ENCODE data around the gene CALCOCO2.

The CALCOCO2 gene

DNA sequence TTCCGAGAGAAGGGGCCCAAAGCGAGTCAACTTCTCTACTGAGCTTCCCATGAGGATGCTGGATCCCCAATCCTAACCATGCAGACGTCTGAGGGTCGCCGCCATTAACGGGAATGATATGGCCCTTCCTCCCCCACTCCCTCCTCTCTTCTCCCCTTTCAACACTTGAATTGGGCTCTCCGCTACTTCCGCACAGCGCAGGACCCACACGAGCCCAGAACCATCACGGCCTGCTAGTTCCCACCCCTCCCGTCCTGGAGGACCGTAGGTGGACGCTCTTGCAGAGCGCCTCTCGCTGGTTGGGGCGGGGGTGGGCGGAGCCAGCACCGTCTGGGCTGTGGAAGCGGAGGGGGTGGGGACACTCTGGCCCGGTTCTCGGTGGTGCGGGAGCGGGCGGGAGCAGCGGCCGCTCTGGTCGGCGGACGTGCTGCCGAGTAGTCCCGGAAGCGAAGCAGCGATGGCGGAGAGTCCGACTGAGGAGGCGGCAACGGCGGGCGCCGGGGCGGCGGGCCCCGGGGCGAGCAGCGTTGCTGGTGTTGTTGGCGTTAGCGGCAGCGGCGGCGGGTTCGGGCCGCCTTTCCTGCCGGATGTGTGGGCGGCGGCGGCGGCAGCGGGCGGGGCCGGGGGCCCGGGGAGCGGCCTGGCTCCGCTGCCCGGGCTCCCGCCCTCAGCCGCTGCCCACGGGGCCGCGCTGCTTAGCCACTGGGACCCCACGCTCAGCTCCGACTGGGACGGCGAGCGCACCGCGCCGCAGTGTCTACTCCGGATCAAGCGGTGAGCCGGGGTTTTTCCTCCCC is 77.4 kb downstream of the CALCOCO2 start, which contains the start of gene UBE2Z:
Gene UBE2Z, plus strand, starts transcription at position 361 of the 797 bp plus-strand sequence. Its CDS starts 97 bp downstream, at position 458.
- Mint-ChIP-seq H3K27ac (peak within 1 kb of the TSS; percentile 94), H3K4me1 (peaks cover 40% of the 10 kb centered on the region), H3K36me3 (peaks cover 10% of the 10 kb centered on the region), H3K4me3 (peak within 1 kb of the TSS; percentile 98), H3K9me3 (no peaks in the 10 kb centered on the region), H3K27me3 (no peaks in the 10 kb centered on the region)
- DNase-seq (ENCODE audit: low spot score in 2 of 2): peak; percentile 81 to 88
- ATAC-seq (ENCODE audit: low read depth): peak; percentile 90

DNA sequence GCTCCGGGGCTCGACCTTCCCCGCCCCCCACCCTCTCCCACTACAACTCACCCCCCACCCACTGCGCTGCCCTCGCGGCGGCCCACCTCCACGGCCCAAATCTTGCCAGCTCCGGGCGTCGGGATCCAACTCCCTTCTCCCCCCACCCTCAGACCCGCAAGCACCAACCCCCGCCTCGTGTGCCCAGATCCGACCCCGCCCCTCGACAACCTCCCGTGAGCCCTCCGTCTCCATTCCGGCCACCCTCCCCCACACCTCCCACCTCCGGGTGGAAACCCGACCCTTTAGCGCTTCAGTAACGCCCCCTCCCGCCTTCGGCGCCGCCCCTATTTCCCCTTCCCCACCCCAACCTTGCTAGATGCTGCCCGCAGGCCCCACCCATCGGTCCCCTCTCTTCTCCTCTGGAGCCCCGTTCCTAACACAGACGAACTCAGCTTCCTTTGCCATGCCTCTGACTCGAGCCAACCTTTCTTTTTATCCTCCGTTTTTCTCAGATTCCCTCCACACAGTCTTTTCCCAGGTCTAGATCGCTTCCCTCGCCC is 78.1 kb downstream of the CALCOCO2 start:
- Mint-ChIP-seq H3K27ac (peak overlapping the region; percentile 94), H3K27me3 (no peaks in the 10 kb centered on the region), H3K4me1 (peaks cover 44% of the 10 kb centered on the region), H3K9me3 (no peaks in the 10 kb centered on the region), H3K4me3 (peak overlapping the region; percentile 98), H3K36me3 (peaks cover 11% of the 10 kb centered on the region)
- peak; percentile 49 to 51 for DNase-seq (ENCODE audit: low spot score in 2 of 2)
- peak; percentile 35 for ATAC-seq (ENCODE audit: low read depth)

DNA sequence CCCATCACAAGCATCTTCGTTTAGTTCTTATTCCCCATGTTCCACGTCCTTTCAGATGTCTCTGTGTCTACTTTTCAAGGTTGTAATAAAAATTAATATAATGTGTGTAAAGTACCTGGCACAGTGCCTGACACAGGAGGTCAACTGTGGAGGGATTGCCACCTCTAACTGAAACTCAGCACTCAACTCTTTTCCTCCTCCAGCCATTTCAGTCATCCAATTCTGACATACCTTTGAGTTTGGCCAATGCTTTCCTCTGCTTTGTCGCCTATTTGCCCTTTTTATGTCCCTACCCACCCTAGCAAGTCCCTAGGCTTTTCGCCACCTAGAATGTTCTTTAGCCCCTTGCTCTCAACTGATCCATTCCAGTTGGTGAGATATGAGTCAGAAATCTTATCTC is 78.9 kb downstream of the CALCOCO2 start:
- Mint-ChIP-seq H3K27me3 (no peaks in the 10 kb centered on the region), H3K36me3 (peaks cover 17% of the 10 kb centered on the region), H3K4me1 (peaks cover 50% of the 10 kb centered on the region)

GRCh38 chr17:48910370-48910769 is 79.5 kb downstream of the CALCOCO2 start:
- H3K36me3 Mint-ChIP-seq: peaks cover 17% of the 10 kb centered on the region

More for the DNA sequence above, 78.9 kb downstream of the CALCOCO2 start:
- ATAC-seq (ENCODE audit: low read depth) (no peak), DNase-seq (ENCODE audit: low spot score in 2 of 2) (no peak)
- Mint-ChIP-seq H3K27ac (peak overlapping the region; percentile 94), H3K9me3 (no peaks in the 10 kb centered on the region), H3K4me3 (peak overlapping the region; percentile 98)

GRCh38 chr17:48912476-48912875 is 81.6 kb downstream of the CALCOCO2 start:
- Mint-ChIP-seq H3K4me3 (no peak overlapping the region), H3K36me3 (peaks cover 19% of the 10 kb centered on the region)

More at GRCh38 chr17:48910370-48910769, 79.5 kb downstream of the CALCOCO2 start:
- H3K9me3 Mint-ChIP-seq: no peaks in the 10 kb centered on the region
- H3K27me3 Mint-ChIP-seq: no peaks in the 10 kb centered on the region
- no peak for DNase-seq (ENCODE audit: low spot score in 2 of 2)
- peaks cover 56% of the 10 kb centered on the region for H3K4me1 Mint-ChIP-seq
- H3K4me3 Mint-ChIP-seq: peak overlapping the region; percentile 65
- H3K27ac Mint-ChIP-seq: peak overlapping the region; percentile 94
- no peak for ATAC-seq (ENCODE audit: low read depth)

More at GRCh38 chr17:48912476-48912875, 81.6 kb downstream of the CALCOCO2 start:
- DNase-seq (ENCODE audit: low spot score in 2 of 2) (no peak), ATAC-seq (ENCODE audit: low read depth) (no peak)
- peaks cover 62% of the 10 kb centered on the region for H3K4me1 Mint-ChIP-seq
- H3K9me3 Mint-ChIP-seq: no peaks in the 10 kb centered on the region
- H3K27me3 Mint-ChIP-seq: no peaks in the 10 kb centered on the region
- H3K27ac Mint-ChIP-seq: no peak overlapping the region

All from memory B cell (primary cell).